Dermis blood vessel endothelial cell (primary cell): Measurements from ENCODE around the gene GCK. TPM values are rescaled to one million over a fixed set of nuclear protein-coding genes. Genes with fewer than 3 reads are reported as not detected.

Source experiments
- DNase-seq: peaks from one replicate; pipeline ENCODE4 v3.0.0; 2010
- total RNA-seq: library from RNA; depleted of rRNA; stranded (reverse); fragments of >200 nt; gene quantifications from 2 replicates; pipeline ENCODE4 v1.2.3, GENCODE V29; 2014

GCK gene
- total RNA-seq, 1 donor from 2014 or later, result not detected

DNA sequence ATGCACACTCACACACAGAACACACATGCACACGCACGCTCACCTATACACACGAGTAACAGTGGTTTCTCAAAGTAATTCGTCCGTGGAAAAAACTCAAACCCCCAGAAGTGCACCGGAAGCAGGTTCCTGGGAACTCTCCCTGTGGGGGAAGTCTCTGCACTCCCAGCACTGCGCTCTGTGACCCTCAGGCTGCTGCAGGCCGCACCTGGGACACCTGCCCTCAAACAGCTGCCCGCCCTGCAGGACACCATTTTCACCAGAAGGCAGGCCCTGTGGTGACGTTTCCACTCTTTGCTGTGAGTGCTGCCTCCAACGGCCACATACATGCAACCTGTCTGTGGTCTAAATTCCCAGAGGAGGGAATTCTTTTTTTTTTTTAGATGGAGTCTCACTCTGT, 32.8 kb upstream of the GCK start:
- DNase-seq, result no peak

DNA sequence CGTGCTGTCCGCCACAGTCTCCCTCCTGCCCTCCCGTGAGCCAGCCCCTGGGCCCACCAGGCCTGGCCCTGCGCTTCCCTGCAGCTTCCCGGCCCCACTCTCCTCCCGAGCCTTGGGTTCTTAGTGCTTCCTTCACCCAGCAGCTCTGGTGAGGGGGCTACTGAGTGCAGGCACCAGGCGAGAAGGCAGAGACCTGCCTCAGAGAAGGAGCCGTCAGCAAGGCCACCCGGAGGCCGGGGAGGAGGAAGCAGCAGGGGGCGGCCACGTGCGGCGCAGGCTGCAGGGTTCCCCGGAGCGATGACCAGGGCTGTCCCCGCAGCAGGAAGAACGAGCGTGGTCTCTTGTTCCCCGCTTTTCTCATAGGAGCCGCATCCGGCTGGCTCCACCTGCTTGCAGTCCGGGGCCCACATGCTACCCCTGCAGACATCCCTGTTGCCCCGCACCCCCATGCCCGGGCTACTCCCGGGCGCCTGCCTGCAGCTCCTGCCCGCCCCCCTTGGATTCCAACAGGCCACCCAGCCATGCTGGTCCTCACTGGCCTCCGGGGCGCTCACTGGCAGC, 32.1 kb upstream of the GCK start:
- peak; percentile 38 for DNase-seq

DNA sequence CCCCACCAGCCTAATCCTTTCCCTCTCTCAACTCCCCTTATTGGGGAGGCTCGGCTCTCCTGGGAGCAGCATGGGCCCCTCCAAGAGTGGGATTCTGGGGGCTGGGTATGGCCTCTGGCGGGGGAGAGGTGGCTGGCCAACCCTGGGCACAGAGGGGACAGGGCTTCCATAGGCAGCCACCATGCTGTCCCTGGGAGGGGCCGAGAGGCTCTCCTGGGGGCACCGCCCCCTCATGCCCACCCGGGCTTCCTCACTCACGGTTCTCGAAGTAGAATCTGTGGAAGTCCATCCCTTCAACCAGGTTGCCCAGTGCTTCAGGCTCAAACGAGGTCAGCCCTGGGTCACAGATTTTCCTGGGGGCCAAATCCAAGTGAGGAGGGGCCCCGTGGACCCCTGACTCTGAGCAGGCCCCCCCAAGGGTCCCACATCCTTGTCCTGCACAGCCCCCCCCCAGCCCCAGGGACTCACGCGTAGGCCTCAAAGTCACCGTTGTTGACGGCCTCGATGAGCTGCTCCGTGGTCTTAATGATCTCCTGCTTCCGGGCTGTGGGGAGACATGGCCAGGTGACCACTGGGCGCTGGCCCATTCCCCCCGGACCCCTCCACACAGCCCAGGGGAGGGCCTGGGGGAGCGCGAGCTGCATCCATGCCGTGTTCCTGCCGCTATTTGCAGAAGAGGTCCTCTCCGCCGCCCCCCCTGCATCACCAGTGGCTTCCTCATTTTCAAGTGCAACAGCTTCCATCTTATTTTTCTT, 31.3 kb upstream of the GCK start:
- no peak for DNase-seq

DNA sequence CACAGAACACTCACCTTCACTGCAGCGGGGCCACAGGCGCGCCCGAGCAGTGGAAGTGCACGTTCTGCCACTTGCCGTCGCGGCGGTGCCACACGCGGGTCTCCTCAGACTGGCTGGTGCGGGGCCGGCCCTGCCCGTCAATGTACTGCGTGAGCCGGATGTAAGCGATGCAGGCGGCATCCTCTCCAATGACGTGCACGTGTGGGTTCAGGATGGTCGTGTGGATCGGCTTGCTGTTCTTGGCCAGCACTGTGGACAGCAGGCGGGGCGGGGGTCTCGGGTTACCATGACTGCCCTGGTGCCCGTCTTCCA, 30.8 kb upstream of the GCK start:
- DNase-seq, result no peak

DNA sequence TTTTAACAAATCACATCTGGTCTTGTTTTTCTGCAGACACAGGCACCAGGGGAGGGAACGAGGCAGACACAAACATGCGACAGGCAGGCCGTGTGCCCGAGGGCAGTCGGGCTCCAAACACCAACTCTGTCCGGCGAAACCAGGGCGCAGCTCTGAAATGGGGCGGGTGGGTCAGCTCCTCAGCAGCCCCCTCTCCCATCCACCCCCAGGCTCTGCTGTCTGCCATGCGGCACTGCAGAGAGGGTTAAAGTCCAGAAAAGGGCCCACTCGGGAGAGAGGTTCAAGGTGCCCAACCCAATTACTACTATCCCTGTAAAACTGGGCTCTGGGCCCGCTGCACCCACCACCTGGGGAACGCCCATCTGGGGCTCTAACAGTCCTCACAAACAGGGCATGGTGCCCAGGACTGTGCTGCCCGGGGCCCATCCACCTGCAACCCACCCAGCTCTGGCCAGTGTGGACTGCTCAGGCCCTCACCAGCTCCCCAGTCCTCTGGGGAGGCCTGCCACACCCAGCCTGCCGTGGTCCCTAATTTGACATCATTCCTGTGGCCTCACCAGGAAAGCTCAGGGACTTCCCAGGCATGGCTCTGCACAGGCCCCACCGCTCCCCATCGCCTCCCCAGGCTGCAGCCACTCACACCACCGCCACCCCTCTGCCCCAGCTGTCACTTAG, 30.3 kb upstream of the GCK start:
- DNase-seq, result no peak

DNA sequence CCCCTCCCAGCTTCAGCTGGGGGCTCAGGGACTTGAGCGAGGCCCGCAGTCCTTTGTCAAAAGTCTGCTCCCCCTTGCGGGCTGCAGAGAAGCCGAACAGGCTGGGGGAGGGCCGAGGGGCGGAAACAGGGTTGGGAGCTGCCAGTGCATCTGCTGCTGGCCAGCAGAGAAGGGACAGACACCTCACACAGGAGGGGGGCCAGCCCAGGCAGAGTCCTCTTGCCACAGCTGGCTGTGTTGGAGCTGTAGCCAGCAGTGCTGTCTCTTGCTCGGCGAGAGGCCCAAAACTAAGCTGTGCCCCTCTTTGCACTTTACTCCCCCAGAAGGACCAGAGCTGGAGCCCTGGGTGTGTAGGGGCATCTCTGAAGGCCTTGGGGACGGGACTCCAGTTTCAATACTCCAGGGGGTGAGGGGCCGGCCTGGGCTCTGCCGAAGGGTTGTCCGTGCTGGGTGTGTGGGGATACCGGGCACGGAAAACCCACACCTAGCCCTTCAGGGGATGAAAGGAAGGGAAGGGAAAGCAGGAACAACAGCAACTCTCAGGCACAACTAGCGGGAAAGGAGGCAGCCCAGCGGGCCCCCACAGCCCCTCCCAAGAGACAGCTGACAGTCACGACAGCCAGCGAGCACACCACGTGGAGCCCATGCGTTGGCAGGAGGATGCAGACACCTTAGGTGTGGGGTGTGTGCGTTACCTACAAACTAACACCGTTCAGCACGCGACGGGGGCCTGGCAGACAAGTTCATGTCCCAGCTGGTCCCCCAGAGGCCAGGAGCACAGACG, 29.4 kb upstream of the GCK start:
- DNase-seq, result peak; percentile 21

DNA sequence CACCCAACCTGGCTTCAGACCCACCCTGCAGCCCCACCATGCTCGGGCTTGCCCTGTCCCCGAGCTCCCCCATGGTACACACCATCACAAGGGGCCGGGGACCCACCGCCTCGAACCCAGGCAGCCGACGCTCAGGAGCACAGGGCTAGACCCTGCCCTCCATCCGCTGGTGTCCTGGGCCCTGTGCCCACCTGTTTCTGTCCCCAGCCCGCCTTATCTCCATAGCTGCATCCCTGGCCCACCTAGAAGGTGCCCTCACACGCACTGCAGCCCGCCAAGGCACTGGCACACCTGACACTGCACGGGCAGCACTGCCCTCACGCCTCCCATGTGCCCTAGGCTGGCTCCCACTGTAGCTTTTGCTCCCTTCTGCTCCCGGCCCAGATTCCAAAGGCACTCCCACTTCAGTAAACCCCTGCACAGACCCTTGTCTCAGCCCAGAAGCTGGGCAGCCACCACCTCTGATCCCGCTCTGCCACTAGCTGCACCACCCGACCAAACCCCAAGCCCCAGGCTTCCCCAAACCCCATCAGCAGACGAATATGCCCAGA, 28.7 kb upstream of the GCK start:
- no peak for DNase-seq

DNA sequence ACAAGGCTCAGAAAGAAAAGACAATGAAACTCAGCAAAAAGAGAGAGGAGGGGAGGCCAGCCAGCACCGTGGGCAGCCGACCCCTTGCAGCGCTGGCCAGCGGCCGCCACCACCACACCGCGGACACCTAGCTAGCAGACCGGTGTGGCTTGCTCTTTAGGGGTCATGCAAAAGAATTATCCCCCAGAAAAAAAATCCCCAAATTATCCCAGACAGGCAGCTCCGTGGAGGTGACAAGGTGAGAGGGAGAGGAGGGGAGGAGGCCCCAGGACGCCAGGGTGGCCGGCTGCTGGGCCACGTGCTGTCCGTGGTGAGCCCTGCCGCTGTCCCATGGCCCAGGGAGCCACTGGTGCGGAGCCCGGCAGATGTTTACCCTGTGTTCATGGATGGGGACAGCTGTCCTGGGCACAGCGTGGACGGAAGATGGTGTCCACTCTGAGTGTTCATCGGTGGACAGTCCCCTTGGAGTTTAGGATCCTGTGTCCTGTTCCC, 28.0 kb upstream of the GCK start:
- no peak for DNase-seq

DNA sequence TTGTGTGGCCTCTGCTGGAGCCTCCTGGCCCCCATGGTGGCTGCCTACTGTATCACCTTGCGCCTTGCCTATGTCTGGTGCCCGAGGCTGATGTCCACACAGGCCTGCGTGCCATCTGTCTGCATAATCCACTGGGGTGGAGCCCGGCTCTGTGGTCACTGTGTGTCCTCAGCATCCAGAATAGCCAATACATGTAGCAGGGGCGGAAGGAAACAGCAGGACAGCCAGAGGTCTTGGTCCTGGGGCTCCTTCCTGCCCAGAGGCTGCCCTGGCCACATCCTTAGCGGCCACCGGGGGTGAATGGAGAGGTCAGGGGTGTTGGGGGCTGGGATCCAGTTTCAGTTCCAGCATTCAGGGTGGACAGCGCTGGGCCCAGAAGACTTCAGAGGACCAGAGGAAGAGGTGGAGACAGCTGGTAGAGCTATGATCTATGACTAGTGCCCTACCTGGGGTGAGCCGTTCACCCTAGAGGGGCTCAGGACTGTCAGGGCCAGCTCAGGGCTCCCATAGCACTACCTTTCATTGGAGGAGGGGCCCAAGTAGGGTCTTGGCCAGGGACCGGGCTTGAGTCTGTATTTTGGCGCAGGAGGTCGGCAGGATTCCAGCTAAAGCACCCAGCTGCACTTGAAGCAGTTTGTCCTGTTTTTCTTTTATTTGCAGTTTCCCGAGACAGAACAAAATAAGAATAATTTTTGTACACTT, 27.4 kb upstream of the GCK start:
- no peak for DNase-seq

DNA sequence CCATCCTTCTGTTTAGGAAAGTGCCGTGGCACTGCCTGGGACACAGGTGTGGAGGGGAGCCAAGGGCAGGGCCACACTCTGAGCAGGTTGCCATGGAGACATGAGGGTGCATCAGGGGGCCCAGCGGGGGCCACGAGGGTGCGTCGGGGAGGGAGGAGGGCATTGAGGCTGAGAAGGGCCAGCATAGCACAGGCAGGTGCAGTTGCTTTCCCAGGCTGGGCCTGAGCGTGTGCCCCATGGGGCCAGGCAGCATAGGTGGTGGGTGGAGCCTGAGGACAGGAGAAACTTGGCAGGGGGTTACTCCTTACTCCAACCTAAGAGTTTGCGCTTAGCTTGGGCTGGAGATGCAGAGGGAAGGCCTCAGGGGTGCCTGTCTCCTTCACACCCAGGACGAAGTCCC, 26.8 kb upstream of the GCK start:
- DNase-seq, result no peak

DNA sequence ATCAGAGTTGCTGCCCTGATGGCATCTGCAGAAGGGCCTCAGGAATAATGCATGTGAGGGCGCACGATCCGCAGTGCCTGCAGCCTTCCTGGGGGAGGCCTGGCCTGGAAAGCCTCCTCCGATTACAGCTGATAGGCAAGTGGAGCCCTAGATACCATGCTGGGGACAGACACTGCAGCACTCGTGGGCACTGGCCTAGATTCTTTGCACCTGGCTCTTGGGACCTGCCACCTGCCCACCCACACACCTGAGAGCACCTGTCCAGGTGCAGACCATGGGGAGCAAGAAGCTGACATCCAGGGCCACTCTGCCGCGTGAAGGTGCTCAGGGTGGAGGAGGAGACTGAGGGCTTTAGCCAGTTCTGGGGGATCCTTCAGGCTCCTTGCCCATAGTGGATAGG, 26.3 kb upstream of the GCK start:
- no peak for DNase-seq

DNA sequence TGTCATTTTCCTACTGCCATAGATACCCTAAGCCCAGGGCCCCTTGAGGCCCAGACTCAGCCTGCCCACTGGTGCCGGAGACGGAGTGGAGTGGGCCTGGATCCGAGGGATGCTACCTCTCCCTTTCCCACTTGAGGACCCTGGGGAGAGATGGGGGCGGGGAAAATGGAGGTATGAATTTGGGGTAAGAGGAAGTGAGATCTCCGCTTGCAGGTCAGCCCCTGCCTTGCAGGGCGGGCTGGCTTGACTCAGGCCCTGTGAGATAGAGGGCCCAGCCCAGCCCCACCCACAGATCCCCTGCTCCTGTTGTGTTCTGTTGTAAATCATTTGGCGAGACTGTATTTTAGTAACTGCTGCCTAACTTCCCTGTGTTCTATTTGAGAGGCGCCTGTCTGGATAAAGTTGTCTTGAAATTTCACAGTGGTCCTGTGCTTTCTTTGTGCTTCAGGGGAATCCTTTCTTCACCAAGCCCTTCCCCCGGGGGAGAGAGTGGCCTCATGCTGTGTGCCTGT, 24.7 kb upstream of the GCK start:
- no peak for DNase-seq

DNA sequence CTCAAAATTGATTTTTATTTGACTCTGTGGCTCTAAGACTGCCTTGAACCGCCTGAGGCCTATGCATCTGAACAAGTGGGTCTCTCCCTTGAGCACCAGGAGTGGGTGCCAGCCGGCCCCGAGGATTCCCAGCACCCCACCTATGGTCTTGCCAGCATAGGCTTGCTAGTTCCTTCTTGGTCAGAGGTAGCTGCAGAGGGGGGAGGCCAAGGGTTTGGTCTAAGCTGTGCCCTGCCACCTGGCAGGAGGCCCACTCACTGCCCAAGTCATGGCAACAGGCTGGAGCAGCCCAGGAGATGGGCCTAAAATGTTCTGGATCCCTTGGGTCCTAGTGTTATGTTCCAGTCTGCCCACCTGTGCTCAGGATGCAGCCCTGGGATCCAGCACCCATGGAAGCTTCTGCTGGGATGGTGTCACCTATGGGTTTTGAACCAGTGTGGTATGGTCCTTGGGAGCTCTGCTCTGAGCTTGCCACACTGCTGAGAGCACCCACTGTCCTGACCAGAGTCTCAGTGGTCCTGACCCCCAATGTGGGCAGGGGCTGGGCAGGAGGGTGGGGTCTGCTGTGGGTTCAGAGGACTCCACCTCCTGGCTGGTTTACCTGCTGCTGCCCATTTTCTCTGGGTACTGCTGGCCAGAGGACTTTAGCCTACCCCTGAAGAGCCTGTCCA, 24.1 kb upstream of the GCK start:
- DNase-seq, result no peak

DNA sequence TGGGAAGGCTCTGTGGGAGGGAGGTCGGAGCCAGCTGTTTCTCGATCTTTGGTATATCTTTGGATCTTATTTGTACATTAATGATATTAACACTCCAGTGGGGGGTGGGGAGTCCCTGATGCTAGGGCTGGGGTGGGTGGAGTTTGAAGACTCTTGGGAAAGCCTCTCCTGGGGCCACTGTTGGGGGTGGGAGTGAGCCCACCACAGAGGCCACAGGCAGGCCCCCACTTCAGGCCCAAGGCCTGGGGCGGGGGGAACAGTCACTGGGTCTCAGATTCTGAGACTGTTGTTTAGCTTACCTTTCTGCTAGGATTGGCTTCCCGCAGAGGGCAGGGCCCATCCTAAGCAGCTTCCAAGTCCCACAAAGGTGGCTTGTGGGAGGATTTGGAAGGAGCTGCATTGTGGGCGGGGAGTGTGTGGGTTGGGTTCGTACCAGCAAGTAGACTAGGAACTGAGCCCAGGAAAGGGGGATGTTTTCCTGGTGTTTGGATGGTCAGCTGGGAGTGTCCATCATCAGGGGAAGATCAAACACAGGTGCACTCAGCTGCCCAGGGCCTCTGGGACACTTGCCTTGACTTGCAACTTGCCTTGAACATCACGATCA, 23.4 kb upstream of the GCK start:
- no peak for DNase-seq

DNA sequence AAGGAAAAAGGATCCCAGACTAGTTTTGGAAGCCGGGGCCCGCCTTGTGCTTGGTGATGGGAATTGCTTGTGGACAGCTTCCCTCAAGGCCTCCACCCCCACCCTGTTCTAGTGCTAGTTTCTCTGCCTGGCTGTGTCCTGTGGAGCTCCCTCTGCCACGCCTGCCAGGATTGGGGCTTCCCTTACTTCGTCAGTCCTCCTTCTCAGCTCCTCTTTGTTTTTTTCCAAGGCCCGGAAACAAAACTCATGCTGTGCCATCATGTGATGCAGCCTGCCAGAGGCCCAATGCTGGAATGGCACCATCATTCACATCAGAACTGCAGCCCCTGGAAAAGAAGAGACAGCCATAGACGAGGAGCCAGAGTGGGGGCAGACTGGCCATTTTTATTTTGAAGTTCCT, 22.8 kb upstream of the GCK start:
- no peak for DNase-seq

DNA sequence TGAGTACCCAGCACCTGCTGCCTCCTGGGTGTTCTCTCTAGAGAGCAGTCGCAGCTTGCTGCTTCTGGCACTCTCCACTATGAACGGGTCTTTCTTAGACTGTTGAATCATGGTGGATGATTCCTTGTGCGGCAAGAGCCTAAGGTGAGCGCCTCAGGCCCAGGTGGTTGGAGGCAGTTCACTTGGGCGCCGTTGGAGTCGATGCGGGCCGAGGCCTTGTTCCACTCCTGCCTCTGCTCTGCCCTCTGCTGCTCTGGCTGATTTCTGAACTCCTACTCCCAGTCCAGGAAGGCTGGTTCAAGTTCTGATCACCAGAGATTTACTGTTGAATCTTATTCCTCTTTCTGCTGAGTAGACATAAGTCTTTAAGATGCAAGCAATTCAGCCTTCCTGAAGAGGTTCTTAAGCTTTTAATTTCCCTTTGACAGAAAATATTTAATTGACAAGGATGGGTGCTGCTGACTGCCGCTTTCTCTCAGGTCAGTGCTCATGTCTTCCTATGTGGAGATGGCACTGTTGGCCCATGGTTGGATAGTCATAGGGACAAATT, 22.0 kb upstream of the GCK start:
- DNase-seq, result no peak

DNA sequence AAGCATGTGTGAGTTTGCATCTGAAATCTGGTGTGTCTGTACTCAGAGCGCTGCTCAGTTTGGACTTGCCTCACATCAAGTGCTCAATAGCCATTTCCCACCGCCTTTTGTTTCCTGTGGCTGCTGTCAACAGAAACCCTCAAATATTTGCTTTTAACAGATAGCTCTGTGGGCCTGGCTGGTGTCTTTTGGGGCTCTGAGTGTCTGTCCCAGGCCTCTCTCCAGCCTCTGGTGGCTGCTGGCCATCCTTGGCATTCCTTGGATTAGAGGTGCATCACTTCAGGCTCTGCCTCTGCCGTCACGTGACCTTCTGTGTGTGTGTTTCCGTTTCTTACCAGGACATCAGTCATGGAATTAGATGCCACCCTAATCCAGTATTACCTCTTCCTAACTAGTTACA, 20.9 kb upstream of the GCK start:
- DNase-seq, result no peak

DNA sequence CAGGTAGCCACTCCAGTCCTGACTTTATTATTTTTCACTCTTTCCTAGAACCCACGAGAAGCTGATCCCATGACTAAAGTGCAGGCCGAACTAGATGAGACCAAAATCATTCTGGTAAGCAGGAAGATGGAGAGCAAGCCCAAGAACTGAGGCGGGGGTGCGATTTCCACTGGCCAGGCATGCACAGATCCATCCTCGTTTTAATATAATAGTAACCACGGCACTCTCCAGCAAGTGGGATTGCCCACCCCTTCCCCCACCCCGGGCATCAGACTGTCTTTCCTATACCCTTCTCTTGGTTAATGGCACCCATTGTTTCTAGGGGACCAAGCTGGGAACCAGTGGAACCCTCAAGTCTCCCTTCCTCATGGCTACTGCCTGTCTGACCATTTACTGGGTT, 18.8 kb upstream of the GCK start:
- DNase-seq, result no peak

DNA sequence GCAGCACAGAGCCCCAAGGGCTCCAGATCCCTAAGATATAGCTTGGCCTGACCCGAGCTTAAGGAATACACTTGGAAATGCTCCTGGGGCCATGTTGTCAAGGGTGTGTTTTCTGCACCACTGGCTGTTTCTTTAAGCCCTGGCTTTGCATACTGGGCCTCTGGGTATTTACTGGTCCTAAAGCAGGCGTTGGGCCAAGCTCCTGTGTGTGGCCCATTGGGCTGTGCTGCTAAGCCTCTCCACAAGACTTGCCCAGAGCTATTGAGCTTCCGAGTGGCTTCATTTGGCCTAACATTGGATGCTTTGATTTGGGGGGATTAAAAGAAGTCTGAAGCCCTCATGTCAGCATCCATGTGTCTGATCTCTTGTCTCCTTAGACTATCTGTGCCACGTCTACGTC, 16.8 kb upstream of the GCK start:
- no peak for DNase-seq

DNA sequence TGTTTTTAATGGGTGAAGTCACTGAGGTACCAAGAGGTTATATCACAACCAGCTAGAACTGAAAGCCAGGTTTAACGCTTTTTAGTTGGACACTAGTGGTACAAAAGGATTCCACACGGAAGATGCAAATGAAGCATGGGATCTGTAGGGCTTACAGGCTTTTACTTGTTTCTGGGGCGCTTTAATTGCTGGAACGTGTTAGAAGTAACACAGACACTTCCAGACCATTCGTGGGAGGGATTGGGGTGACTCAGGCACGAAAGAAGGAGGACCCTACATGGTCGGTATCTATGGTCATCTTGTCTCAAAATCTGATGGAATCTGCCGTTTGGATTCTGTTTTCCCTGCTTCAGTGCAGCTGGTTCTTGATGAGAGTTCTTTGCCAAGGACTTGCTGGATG, 12.6 kb upstream of the GCK start:
- DNase-seq, result peak; percentile 10
